HEK293T (cell line): Measurements from ENCODE around the gene UGT2B7.
"Not testable (repeated sequence)": the region's sequence is repeated elsewhere in the genome, so short reads cannot be mapped to it uniquely, and the experiment has no call there.

ENCODE experiments used
- CTCF ChIA-PET: fragments of 350-600 bp; formaldehyde crosslinking; extraction: SDS; loops from one replicate; lab custom pipeline; 2021; ENCODE audit warnings: antibody characterized with exemption, inconsistent platforms; lab: Yijun Ruan, JAX
- POLR2A ChIA-PET: fragments of 350-600 bp; formaldehyde crosslinking; extraction: SDS; loops from one replicate; lab custom pipeline; 2020; ENCODE audit warnings: antibody characterized with exemption, inconsistent platforms; lab: Yijun Ruan, JAX
- DNase-seq: peaks from one replicate; pipeline ENCODE4 v3.0.0; 2012; ENCODE audit warnings: mixed read lengths; ENCODE audit errors: extremely low spot score
- ARNT ChIP-seq: fragments of 450-650 bp; IDR thresholded peaks from 2 replicates; pipeline ENCODE4 v1.6.1; 2017; ENCODE audit warnings: mild to moderate bottlenecking
- BHLHE40 ChIP-seq: fragments of 450-650 bp; IDR thresholded peaks from 2 replicates; pipeline ENCODE4 v1.6.1; 2016; ENCODE audit warnings: mild to moderate bottlenecking, moderate library complexity, borderline replicate concordance
- CTBP1 ChIP-seq: fragments of 450-650 bp; IDR thresholded peaks from 2 replicates; pipeline ENCODE4 v1.6.1; 2016; ENCODE audit warnings: borderline replicate concordance
- ELF4 ChIP-seq: fragments of 450-650 bp; IDR thresholded peaks from 2 replicates; pipeline ENCODE4 v1.6.1; 2017; ENCODE audit warnings: antibody characterized with exemption
- FOXA1 ChIP-seq: fragments of 450-650 bp; IDR thresholded peaks from 2 replicates; pipeline ENCODE4 v1.6.1; 2016; ENCODE audit warnings: mild to moderate bottlenecking
- FOXK2 ChIP-seq: fragments of 450-650 bp; IDR thresholded peaks from 2 replicates; pipeline ENCODE4 v1.6.1; 2016; ENCODE audit warnings: mild to moderate bottlenecking
- FOXM1 ChIP-seq: fragments of 450-650 bp; IDR thresholded peaks from 2 replicates; pipeline ENCODE4 v1.6.1; 2017; ENCODE audit warnings: mild to moderate bottlenecking, borderline replicate concordance
- HDGF ChIP-seq: fragments of 450-650 bp; IDR thresholded peaks from 2 replicates; pipeline ENCODE4 v1.6.1; 2017; ENCODE audit warnings: antibody characterized with exemption, borderline replicate concordance
- L3MBTL2 ChIP-seq: fragments of 450-650 bp; conservative IDR thresholded peaks from 2 replicates; pipeline ENCODE4 v1.6.1; 2016; ENCODE audit warnings: mild to moderate bottlenecking
- LEF1 ChIP-seq: fragments of 450-650 bp; IDR thresholded peaks from 2 replicates; pipeline ENCODE4 v1.6.1; 2017; ENCODE audit warnings: mild to moderate bottlenecking, borderline replicate concordance
- NFRKB ChIP-seq: fragments of 450-650 bp; IDR thresholded peaks from 2 replicates; pipeline ENCODE4 v1.6.1; 2016; ENCODE audit warnings: mild to moderate bottlenecking, moderate library complexity
- PKNOX1 ChIP-seq: fragments of 450-650 bp; IDR thresholded peaks from 2 replicates; pipeline ENCODE4 v1.6.1; 2016
- SP1 ChIP-seq: fragments of 450-650 bp; IDR thresholded peaks from 2 replicates; pipeline ENCODE4 v1.6.1; 2017
- SUZ12 ChIP-seq: fragments of 450-650 bp; IDR thresholded peaks from 2 replicates; pipeline ENCODE4 v1.6.1; 2016; ENCODE audit warnings: mild to moderate bottlenecking
- TARDBP ChIP-seq: fragments of 450-650 bp; IDR thresholded peaks from 2 replicates; pipeline ENCODE4 v1.6.1; 2016
- ZNF384 ChIP-seq: fragments of 450-650 bp; IDR thresholded peaks from 2 replicates; pipeline ENCODE4 v1.6.1; 2016

Gene UGT2B7

GRCh38 chr4:69104719-69105275, 8.5 kb downstream of the UGT2B7 start:
- no peak for TF ChIP-seq FOXA1
- TF ChIP-seq L3MBTL2: no peak
- no peak for TF ChIP-seq ARNT
- TF ChIP-seq ZNF384: no peak
- TF ChIP-seq SP1: no peak
- no peak for TF ChIP-seq FOXM1
- TF ChIP-seq TARDBP: no peak
- TF ChIP-seq PKNOX1: no peak
- no peak for TF ChIP-seq HDGF
- no peak for TF ChIP-seq CTBP1
- TF ChIP-seq BHLHE40: no peak
- TF ChIP-seq ELF4: no peak
- no peak for TF ChIP-seq FOXK2
- TF ChIP-seq SUZ12: no peak
- no peak for TF ChIP-seq NFRKB
- TF ChIP-seq LEF1: no peak
- ChIA-PET POLR2A (no interaction called here), CTCF (no interaction called here)
- DNase-seq: no peak

GRCh38 chr4:69115151-69115850, 19.0 kb downstream of the UGT2B7 start:
- DNase-seq, POLR2A ChIA-PET, CTCF ChIA-PET: not testable (repeated sequence)

DNA sequence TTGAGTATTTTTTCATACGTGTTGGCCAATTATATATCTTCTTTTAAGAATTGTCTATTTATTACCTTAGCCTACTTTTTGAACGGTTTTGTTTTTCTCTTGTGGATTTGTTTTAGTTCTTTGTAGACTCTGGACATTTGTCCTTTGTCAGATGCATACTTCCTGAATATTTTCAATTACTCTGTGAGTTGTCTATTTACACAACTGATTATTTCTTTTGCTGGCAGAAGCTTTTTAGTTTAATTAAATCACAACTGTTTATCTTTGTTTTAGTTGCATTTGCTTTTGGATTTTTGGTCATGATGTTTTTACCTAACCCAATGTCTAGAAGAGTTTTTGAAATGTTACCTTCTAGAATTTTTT, 19.6 kb downstream of the UGT2B7 start:
- DNase-seq: no peak
- POLR2A ChIA-PET: no interaction called here
- CTCF ChIA-PET: no interaction called here
- TF ChIP-seq PKNOX1 (no peak), ZNF384 (no peak)

DNA sequence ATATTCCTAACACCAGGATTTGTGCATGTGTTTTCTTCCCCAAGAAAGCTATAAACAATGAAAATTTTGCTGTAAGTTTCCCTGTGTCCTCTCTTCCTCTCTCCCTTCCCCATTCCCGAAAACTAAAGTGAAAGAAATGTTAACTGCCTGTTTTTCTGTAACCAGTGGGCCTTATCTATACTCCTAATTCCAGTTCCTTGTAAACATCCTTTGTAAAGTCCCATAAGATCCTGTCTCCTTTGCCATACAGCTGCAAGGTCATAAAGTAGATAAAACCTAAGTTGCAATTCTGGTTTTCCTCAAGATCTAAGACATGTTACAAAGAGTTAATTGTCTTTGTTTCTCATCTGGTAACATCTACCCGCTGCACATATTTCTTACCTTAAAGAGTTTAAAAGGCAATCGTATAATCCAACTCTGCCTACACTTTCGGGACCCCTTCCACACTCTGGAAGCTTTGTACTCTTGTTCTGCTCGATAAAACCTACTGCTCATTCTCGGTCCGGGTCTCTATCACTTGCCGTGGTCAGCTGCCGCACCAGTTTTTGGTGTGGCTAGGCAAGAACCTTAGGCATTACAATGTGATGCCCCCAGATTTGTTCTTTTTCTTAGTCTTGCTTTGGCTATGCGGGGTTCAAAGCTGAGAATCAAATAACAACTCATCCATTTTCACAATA, 20.5 kb downstream of the UGT2B7 start:
- no peak for DNase-seq
- POLR2A ChIA-PET: no interaction called here
- CTCF ChIA-PET: no interaction called here

DNA sequence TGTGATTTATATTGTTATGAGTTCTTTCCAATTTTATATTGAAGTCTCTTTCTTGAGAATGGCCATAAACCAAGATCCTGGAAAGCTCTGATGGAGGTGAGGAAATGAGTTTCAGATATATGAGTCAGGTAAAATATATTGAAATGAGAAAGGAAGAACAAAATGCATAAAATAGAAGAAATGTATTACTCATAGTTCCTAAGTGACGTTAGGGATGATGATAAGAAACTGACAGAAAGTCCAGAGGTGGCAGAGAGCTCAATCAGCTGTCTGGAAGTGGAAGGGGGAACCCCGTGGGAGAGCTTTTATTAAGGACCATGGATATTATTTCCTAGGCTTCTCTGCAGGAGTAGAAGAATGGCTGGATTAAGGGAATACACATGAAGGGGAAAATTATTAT, 24.6 kb downstream of the UGT2B7 start:
- TF ChIP-seq HDGF: no peak
- TF ChIP-seq BHLHE40: no peak
- no peak for TF ChIP-seq FOXK2
- TF ChIP-seq ELF4: no peak
- no peak for TF ChIP-seq NFRKB
- TF ChIP-seq LEF1: no peak
- TF ChIP-seq ARNT: no peak
- TF ChIP-seq L3MBTL2: no peak
- no peak for TF ChIP-seq ZNF384
- CTCF ChIA-PET: no interaction called here
- POLR2A ChIA-PET: no interaction called here
- no peak for DNase-seq

More for the DNA sequence above, 20.5 kb downstream of the UGT2B7 start:
- TF ChIP-seq CTBP1 (no peak), ELF4 (no peak), FOXK2 (no peak), SUZ12 (no peak)

DNA sequence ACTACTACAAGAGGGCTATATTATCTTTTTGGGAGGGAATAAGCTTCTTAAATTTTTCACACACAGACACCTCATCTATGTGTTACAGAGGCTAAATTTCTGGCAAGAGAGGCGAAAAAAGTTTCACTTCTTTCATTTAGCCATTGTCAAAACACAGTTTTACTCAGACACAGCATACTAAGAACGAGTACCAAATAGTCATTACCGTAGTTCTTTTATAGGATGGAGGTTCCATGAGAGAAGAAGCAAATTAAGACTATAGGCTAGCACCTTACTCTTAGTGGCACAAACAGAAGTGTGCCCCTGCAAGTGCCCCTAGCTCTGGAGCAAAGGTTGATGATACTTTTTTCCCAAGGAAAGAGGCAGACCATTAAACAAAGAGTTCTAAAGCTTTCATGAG, 26.2 kb downstream of the UGT2B7 start:
- no peak for DNase-seq
- ChIA-PET CTCF (no interaction called here), POLR2A (no interaction called here)
- TF ChIP-seq NFRKB: no peak
- TF ChIP-seq L3MBTL2: no peak
- no peak for TF ChIP-seq LEF1
- no peak for TF ChIP-seq FOXK2
- no peak for TF ChIP-seq ZNF384
- no peak for TF ChIP-seq ELF4
- no peak for TF ChIP-seq CTBP1
- TF ChIP-seq PKNOX1: no peak
- no peak for TF ChIP-seq TARDBP
- TF ChIP-seq FOXM1: no peak
- no peak for TF ChIP-seq SP1
- no peak for TF ChIP-seq HDGF
- TF ChIP-seq FOXA1: no peak
- TF ChIP-seq SUZ12: no peak
- no peak for TF ChIP-seq ARNT
- TF ChIP-seq BHLHE40: no peak

DNA sequence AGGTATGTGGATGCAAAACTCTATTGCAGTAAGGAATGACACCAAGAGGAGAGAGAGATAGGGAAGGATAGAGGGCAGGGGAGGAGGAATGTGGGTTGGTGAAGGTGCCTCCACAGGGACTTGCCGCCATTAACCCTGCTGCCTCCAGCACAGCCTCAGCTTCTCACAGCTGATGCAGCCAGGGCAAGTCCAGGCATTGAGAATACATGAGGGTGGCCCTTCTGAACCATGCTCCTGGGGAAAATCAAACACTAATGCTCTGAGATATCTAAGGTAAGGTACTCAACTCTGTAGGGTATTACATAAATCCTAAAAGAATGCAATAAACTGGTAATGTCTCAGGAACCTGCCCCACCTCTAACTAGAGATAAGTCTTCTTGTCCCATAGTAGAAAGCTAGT, 28.7 kb downstream of the UGT2B7 start:
- DNase-seq: no peak
- TF ChIP-seq FOXM1 (no peak), ZNF384 (no peak), SUZ12 (no peak), NFRKB (no peak), TARDBP (no peak), CTBP1 (no peak)
- POLR2A ChIA-PET: no interaction called here
- CTCF ChIA-PET: no interaction called here
